Keratinocyte (primary cell): Measurements from ENCODE around the gene KLF7. TPM values are rescaled to one million over a fixed set of nuclear protein-coding genes. Genes with fewer than 3 reads are reported as not detected.
A peak's percentile ranks its signal among the peaks of the same experiment; 100 is the strongest.

Source experiments
- DNase-seq: peaks from one replicate; pipeline ENCODE4 v3.0.0-alpha.2; 2011; ENCODE audit warnings: low read depth, missing footprints, low spot score
- FAIRE-seq: peaks from 2 replicates; lab custom pipeline; 2011; peaks lifted over from hg19 to GRCh38; lab: Jason Lieb, UNC
- H2AFZ ChIP-seq: 2 replicates; pipeline ENCODE4 v1.6.0; 2012; ENCODE audit warnings: low read length, control low read depth, inconsistent platforms; ENCODE audit not compliant: control insufficient read depth
- H3K27ac ChIP-seq: 2 replicates; pipeline ENCODE4 v1.5.1; 2011; ENCODE audit warnings: low read length; ENCODE audit not compliant: control insufficient read depth, insufficient read depth
- H3K27me3 ChIP-seq: 3 replicates; pipeline ENCODE4 v1.6.0; 2011; ENCODE audit warnings: low read length; ENCODE audit not compliant: control insufficient read depth, insufficient read depth; ENCODE audit errors: extremely low read depth
- H3K36me3 ChIP-seq, 2 experiments: 2 replicates in 1 of 2; 3 replicates in 1 of 2; pipeline ENCODE4 v1.5.1; 2011; ENCODE audit warnings: low read length in 2 of 2, mild to moderate bottlenecking in 1 of 2; ENCODE audit not compliant: control insufficient read depth in 2 of 2, insufficient read depth in 2 of 2; ENCODE audit errors: extremely low read depth in 1 of 2
- H3K4me1 ChIP-seq: 3 replicates; pipeline ENCODE4 v1.5.1; 2011; ENCODE audit warnings: low read length; ENCODE audit not compliant: control insufficient read depth, insufficient read depth; ENCODE audit errors: extremely low read depth
- H3K4me2 ChIP-seq: 3 replicates; pipeline ENCODE4 v1.6.0; 2011; ENCODE audit warnings: low read depth, low read length; ENCODE audit not compliant: control insufficient read depth, insufficient read depth; ENCODE audit errors: extremely low read depth
- H3K4me3 ChIP-seq, 3 experiments: fragments of 200-600 bp in 1 of 3; sonication (generic) in 1 of 3; 2 replicates in 2 of 3; 3 replicates in 1 of 3; pipeline ENCODE4 v1.5.1; 2011 to 2016; ENCODE audit warnings: low read length in 3 of 3, mild to moderate bottlenecking in 3 of 3, control low read depth in 2 of 3, inconsistent platforms in 1 of 3, low read depth in 1 of 3, mixed read lengths in 1 of 3, mixed run types in 1 of 3, moderate library complexity in 1 of 3; ENCODE audit not compliant: control insufficient read depth in 2 of 3, insufficient read depth in 2 of 3; ENCODE audit errors: extremely low read depth in 1 of 3
- H3K79me2 ChIP-seq: 2 replicates; pipeline ENCODE4 v1.6.0; 2012; ENCODE audit warnings: low read length; ENCODE audit not compliant: control insufficient read depth, insufficient read depth
- H3K9ac ChIP-seq: 3 replicates; pipeline ENCODE4 v1.6.0; 2011; ENCODE audit warnings: low read length; ENCODE audit not compliant: control insufficient read depth, insufficient read depth; ENCODE audit errors: extremely low read depth
- H3K9me1 ChIP-seq: 3 replicates; pipeline ENCODE4 v1.6.0; 2011; ENCODE audit warnings: low read length; ENCODE audit not compliant: control insufficient read depth, insufficient read depth; ENCODE audit errors: extremely low read depth
- H3K9me3 ChIP-seq: 2 replicates; pipeline ENCODE4 v1.5.1; 2012; ENCODE audit warnings: low read depth, low read length; ENCODE audit not compliant: control insufficient read depth
- H4K20me1 ChIP-seq: 3 replicates; pipeline ENCODE4 v1.6.0; 2011; ENCODE audit warnings: low read length; ENCODE audit not compliant: control insufficient read depth, insufficient read depth; ENCODE audit errors: extremely low read depth
- CTCF ChIP-seq, 3 experiments: IDR thresholded peaks in 1 of 3; conservative IDR thresholded peaks in 1 of 3; optimal IDR thresholded peaks in 1 of 3; 2 replicates in 2 of 3; 3 replicates in 1 of 3; pipeline versions ENCODE3 to v1.5.1; 2011; ENCODE audit warnings: low read length in 3 of 3, mild to moderate bottlenecking in 3 of 3, moderate library complexity in 2 of 3, control low read depth in 1 of 3, inconsistent platforms in 1 of 3; ENCODE audit not compliant: insufficient read depth in 2 of 3; ENCODE audit errors: extremely low read depth in 1 of 3
- EZH2 ChIP-seq: IDR thresholded peaks from one replicate; pipeline ENCODE4 v1.6.1; 2012; ENCODE audit warnings: inconsistent platforms, mild to moderate bottlenecking, low read length, moderate library complexity
- dilution Hi-C: fragments of 300-500 bp; cut with MboI; formaldehyde crosslinking; loops from one replicate; pipeline ENCODE4 v1.7.0; 2020; ENCODE audit warnings: low sequenced_read_pairs; ENCODE audit not compliant: extremely low pct_ligation_motif_present
- polyA plus RNA-seq, 5 experiments: library from polyadenylated mRNA; depleted of rRNA in 3 of 5; stranded (reverse) in 3 of 5; stranded (forward) in 1 of 5; unstranded in 1 of 5; fragments of >200 nt; gene quantifications; 1 replicate in 1 of 5; 2 replicates in 3 of 5; 3 replicates in 1 of 5; pipeline versions ENCODE4 v1.2.1 to v1.2.3, GENCODE V29; 2011 to 2012; ENCODE audit warnings: missing spikeins in 2 of 5, low read depth in 1 of 5, low replicate concordance in 1 of 5

KLF7 gene
- polyA plus RNA-seq, 1 donor (not counting 4 experiments of a cell fraction or from before 2014, with no cell fraction given) = 44.7 TPM

GRCh38 chr2:207071820-207072219 is 93.9 kb downstream of the KLF7 start:
- Histone ChIP-seq H3K9me1 (no peaks in the 10 kb centered on the region), H3K27me3 (no peaks in the 10 kb centered on the region), H3K9me3 (no peaks in the 10 kb centered on the region), H3K79me2 (no peaks in the 10 kb centered on the region), H3K4me3 (no peak overlapping the region), H3K4me1 (no peaks in the 10 kb centered on the region), H3K9ac (no peak overlapping the region), H2AFZ (no peak overlapping the region), H4K20me1 (no peaks in the 10 kb centered on the region), H3K4me2 (no peak overlapping the region), H3K27ac (no peak overlapping the region), H3K36me3 (no peaks in the 10 kb centered on the region)
- dilution Hi-C loops = no loop called here
- DNase-seq (no peak), FAIRE-seq (no peak)
- TF ChIP-seq EZH2 (no peak), CTCF (optimal IDR thresholded peaks at IDR 0.05 in 1 of 3, IDR thresholded peaks at IDR 0.05 in 1 of 3, conservative IDR thresholded peaks at IDR 0.05 in 1 of 3; ENCODE audit: extremely low read depth in 1 of 3, insufficient read depth in 2 of 3, low read length in 3 of 3) (peak in 1 of 3 experiments; percentile 14)

GRCh38 chr2:207067473-207067872 is 98.3 kb downstream of the KLF7 start:
- no peaks in the 10 kb centered on the region for H3K36me3 ChIP-seq
- no peak for TF ChIP-seq CTCF (optimal IDR thresholded peaks at IDR 0.05 in 1 of 3, IDR thresholded peaks at IDR 0.05 in 1 of 3, conservative IDR thresholded peaks at IDR 0.05 in 1 of 3; ENCODE audit: extremely low read depth in 1 of 3, insufficient read depth in 2 of 3, low read length in 3 of 3)
- no peak for TF ChIP-seq EZH2
- dilution Hi-C loops = no loop called here
- H3K9me3 ChIP-seq = no peaks in the 10 kb centered on the region
- DNase-seq = no peak
- no peaks in the 10 kb centered on the region for H3K79me2 ChIP-seq
- no peak overlapping the region for H3K4me3 ChIP-seq
- H4K20me1 ChIP-seq = no peaks in the 10 kb centered on the region
- no peak overlapping the region for H2AFZ ChIP-seq
- H3K9me1 ChIP-seq = no peaks in the 10 kb centered on the region
- H3K27me3 ChIP-seq = no peaks in the 10 kb centered on the region
- no peak for FAIRE-seq
- no peak overlapping the region for H3K27ac ChIP-seq
- no peaks in the 10 kb centered on the region for H3K4me1 ChIP-seq
- H3K9ac ChIP-seq = no peak overlapping the region
- no peak overlapping the region for H3K4me2 ChIP-seq
